Fibroblast of mammary gland (primary cell): Measurements from ENCODE around the gene ZNF417.

Source experiments
- DNase-seq: peaks from one replicate; pipeline ENCODE4 v3.0.0-alpha.2; 2010; ENCODE audit warnings: low read depth
- H3K4me3 ChIP-seq: 2 replicates; pipeline ENCODE4 v1.5.1; 2011; ENCODE audit warnings: low read depth, mild to moderate bottlenecking, low read length, moderate library complexity; ENCODE audit not compliant: control insufficient read depth
- TF ChIP-seq, protein P1 (sequence below): conservative IDR thresholded peaks from 2 replicates; pipeline ENCODE4 v1.5.1; 2011; ENCODE audit warnings: low read depth, low read length, inconsistent platforms; ENCODE audit not compliant: control insufficient read depth, insufficient read depth

Gene ZNF417

DNA sequence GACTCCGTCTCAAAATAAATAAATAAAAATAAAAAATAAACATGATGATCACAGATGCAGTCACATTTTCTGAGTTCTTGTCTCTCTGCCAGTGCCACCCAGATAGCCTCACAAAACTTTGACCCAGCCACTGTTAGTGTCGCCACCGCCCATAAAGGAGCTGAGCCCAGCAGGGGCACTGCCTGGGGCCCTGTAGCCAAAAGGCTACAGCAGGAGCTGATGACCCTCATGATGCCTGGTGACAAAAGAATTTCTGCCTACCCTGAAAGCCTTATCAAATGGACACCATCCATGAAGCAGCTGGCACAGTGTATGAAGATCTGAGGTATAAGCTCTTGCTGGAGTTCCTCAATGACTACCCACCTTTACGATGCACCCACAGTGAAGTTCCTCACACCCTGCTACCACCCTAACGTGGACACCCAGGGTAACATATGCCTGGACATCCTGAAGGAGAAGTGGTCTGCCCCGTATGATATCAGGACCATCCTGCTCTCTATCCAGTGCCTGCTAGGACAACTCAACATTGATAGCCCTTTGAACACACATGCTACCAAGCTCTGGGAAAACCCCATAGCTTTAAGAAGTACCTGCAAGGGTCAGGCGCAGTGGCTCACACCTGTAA lies 48.4 kb downstream of the ZNF417 start:
- TF ChIP-seq, protein P1, sequence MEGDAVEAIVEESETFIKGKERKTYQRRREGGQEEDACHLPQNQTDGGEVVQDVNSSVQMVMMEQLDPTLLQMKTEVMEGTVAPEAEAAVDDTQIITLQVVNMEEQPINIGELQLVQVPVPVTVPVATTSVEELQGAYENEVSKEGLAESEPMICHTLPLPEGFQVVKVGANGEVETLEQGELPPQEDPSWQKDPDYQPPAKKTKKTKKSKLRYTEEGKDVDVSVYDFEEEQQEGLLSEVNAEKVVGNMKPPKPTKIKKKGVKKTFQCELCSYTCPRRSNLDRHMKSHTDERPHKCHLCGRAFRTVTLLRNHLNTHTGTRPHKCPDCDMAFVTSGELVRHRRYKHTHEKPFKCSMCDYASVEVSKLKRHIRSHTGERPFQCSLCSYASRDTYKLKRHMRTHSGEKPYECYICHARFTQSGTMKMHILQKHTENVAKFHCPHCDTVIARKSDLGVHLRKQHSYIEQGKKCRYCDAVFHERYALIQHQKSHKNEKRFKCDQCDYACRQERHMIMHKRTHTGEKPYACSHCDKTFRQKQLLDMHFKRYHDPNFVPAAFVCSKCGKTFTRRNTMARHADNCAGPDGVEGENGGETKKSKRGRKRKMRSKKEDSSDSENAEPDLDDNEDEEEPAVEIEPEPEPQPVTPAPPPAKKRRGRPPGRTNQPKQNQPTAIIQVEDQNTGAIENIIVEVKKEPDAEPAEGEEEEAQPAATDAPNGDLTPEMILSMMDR: no peak
- no peak overlapping the region for H3K4me3 ChIP-seq
- no peak for DNase-seq
